ENCODE data around the gene FNTB. TPM values are rescaled to one million over a fixed set of nuclear protein-coding genes. Genes with fewer than 3 reads are reported as not detected.

FNTB gene
- total and polyA plus RNA-seq, 2 donors (not counting 3 experiments of a cell fraction or from before 2014, with no cell fraction given), result 21.0 to 21.6 TPM

DNA sequence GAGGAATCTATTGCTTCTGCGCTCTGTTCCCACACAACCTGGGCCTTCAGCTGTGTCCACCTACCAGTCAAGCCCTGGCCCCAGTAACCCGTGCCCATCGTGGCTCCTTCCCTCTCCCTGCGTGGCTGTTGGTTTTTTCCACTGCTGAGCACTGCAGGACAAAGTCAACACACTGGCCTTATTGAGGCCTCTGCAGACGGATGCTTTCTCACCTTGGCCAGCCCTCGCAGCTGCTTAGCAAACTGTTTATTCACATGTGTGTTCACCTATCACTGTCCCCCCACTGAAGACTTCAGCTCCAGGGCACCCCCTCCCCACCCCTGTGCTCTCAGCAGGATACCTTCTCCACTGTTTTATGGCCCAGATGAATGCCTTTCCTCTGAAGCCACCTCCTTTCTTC, 31.4 kb upstream of the FNTB start:
- H3K79me2 ChIP-seq (ENCODE audit: control insufficient read depth, insufficient read depth, low read length), result no peaks in the 10 kb centered on the region
- dilution Hi-C loops (cut with MboI; ENCODE audit: extremely low pct_ligation_motif_present, low sequenced_read_pairs), result no loop called here
- CTCF ChIA-PET, result no interaction called here
- DNase-seq (ENCODE audit: low read depth, low spot score) (no peak), FAIRE-seq (no peak)
- POLR2A ChIA-PET, result no interaction called here
- H3K4me1 ChIP-seq (ENCODE audit: control insufficient read depth, extremely low read depth, insufficient read depth, low read length), result no peaks in the 10 kb centered on the region
- H3K4me2 ChIP-seq (ENCODE audit: insufficient read depth, low read length), result no peak overlapping the region
- H2AFZ ChIP-seq (ENCODE audit: low read depth, low read length), result no peak overlapping the region
- intact Hi-C loops (cut with micrococcal nuclease), result no loop called here
- TF ChIP-seq GATA2 (IDR thresholded peaks at IDR 0.05; ENCODE audit: insufficient read depth, insufficient read length, low read depth, low read length) (no peak), EZH2 (IDR thresholded peaks at IDR 0.05; ENCODE audit: borderline replicate concordance, low read depth, low read length, severe bottlenecking) (no peak), JUN (IDR thresholded peaks at IDR 0.05; ENCODE audit: borderline replicate concordance, insufficient read depth, insufficient read length, low read depth) (no peak)
- TF ChIP-seq, protein P1, sequence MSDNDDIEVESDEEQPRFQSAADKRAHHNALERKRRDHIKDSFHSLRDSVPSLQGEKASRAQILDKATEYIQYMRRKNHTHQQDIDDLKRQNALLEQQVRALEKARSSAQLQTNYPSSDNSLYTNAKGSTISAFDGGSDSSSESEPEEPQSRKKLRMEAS (IDR thresholded peaks at IDR 0.05; ENCODE audit: insufficient read depth, insufficient read length), result no peak
- TF ChIP-seq, protein P2, sequence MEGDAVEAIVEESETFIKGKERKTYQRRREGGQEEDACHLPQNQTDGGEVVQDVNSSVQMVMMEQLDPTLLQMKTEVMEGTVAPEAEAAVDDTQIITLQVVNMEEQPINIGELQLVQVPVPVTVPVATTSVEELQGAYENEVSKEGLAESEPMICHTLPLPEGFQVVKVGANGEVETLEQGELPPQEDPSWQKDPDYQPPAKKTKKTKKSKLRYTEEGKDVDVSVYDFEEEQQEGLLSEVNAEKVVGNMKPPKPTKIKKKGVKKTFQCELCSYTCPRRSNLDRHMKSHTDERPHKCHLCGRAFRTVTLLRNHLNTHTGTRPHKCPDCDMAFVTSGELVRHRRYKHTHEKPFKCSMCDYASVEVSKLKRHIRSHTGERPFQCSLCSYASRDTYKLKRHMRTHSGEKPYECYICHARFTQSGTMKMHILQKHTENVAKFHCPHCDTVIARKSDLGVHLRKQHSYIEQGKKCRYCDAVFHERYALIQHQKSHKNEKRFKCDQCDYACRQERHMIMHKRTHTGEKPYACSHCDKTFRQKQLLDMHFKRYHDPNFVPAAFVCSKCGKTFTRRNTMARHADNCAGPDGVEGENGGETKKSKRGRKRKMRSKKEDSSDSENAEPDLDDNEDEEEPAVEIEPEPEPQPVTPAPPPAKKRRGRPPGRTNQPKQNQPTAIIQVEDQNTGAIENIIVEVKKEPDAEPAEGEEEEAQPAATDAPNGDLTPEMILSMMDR (IDR thresholded peaks at IDR 0.05; ENCODE audit: extremely low read depth in 1 of 2, insufficient read depth in 1 of 2, low read depth in 1 of 2, low read length in 2 of 2), result no peak
- H3K9me3 ChIP-seq (replicated peaks; ENCODE audit: control insufficient read depth, insufficient read depth, low read length), result no peaks in the 10 kb centered on the region
- BruUV-seq (replicated peaks), result no TSS peak
- no peak overlapping the region for H3K9ac ChIP-seq (replicated peaks; ENCODE audit: extremely low read depth, insufficient read depth, low read length)
- H3K4me3 ChIP-seq (replicated peaks in 1 of 3; ENCODE audit: insufficient read depth in 1 of 3, low read depth in 1 of 3, low read length in 3 of 3), result no peak overlapping the region
- H3K27me3 ChIP-seq (ENCODE audit: control insufficient read depth in 2 of 2, insufficient read depth in 2 of 2, low read length in 2 of 2), result no peaks in the 10 kb centered on the region
- no peak overlapping the region for H3K27ac ChIP-seq (ENCODE audit: insufficient read depth, low read depth, low read length)
- H3K36me3 ChIP-seq (ENCODE audit: control insufficient read depth in 2 of 2, extremely low read depth in 1 of 2, insufficient read depth in 2 of 2, low read length in 2 of 2), result peaks cover 0 to 19% of the 10 kb centered on the region in 2 experiments
- no peaks in the 10 kb centered on the region for H3K9me1 ChIP-seq (replicated peaks; ENCODE audit: control insufficient read depth, extremely low read depth, insufficient read depth, low read length)
- H4K20me1 ChIP-seq (replicated peaks; ENCODE audit: control insufficient read depth, extremely low read depth, insufficient read depth, low read length), result no peaks in the 10 kb centered on the region

Data from endothelial cell of umbilical vein (primary cell).